PC-9 (cell line): ENCODE results near the gene UBE2C. TPM values are rescaled to one million over a fixed set of nuclear protein-coding genes. Genes with fewer than 3 reads are reported as not detected.

ENCODE experiments used
- BruUV-seq: library from RNA; stranded (reverse); fragments of 400-500 nt; replicated peaks from 2 replicates; lab custom pipeline; 2021; lab: Mats Ljungman, UMichigan
- CTCF ChIA-PET: fragments of 300-600 bp; sonication (Branson Sonifier 250); formaldehyde crosslinking; loops from one replicate; lab custom pipeline; 2022; ENCODE audit warnings: antibody characterized with exemption; lab: Charles Lee
- POLR2A ChIA-PET: fragments of 300-600 bp; sonication (Branson Sonifier 250); formaldehyde crosslinking; loops from one replicate; lab custom pipeline; 2022; ENCODE audit warnings: antibody characterized with exemption; ENCODE audit not compliant: unreplicated experiment; lab: Charles Lee
- DNase-seq, 2 experiments: peaks; one replicate each; pipeline versions ENCODE4 v3.0.0 to v3.0.0-alpha.2; 2015 to 2022; ENCODE audit warnings: mixed read lengths in 1 of 2
- H2AFZ ChIP-seq: fragments of 200-600 bp; sonication (generic); 2 replicates; pipeline ENCODE4 v1.8.1; 2017; ENCODE audit warnings: antibody characterized with exemption
- H3F3A ChIP-seq: fragments of 200-600 bp; sonication (generic); 2 replicates; pipeline ENCODE4 v1.8.1; 2017; ENCODE audit warnings: antibody characterized with exemption, mild to moderate bottlenecking, low read depth; ENCODE audit not compliant: insufficient read depth
- H3K27ac ChIP-seq: fragments of 200-600 bp; sonication (generic); 2 replicates; pipeline ENCODE4 v1.6.1; 2016; ENCODE audit warnings: mixed run types
- H3K27me3 ChIP-seq: fragments of 200-600 bp; sonication (generic); 2 replicates; pipeline ENCODE4 v1.6.1; 2016; ENCODE audit warnings: low read depth, mixed run types; ENCODE audit not compliant: insufficient read depth
- H3K36me3 ChIP-seq: fragments of 200-600 bp; sonication (generic); 2 replicates; pipeline ENCODE4 v1.6.1; 2016; ENCODE audit warnings: low read depth, mixed run types
- H3K4me1 ChIP-seq: fragments of 200-600 bp; sonication (generic); replicated peaks from 2 replicates; pipeline ENCODE4 v1.6.1; 2016; ENCODE audit warnings: mixed run types; ENCODE audit not compliant: insufficient read depth
- H3K4me2 ChIP-seq: fragments of 200-600 bp; sonication (generic); 2 replicates; pipeline ENCODE4 v1.6.1; 2017; ENCODE audit warnings: mixed run types
- H3K4me3 ChIP-seq: fragments of 200-600 bp; sonication (generic); 2 replicates; pipeline ENCODE4 v1.6.1; 2016; ENCODE audit warnings: mixed run types
- H3K79me2 ChIP-seq: fragments of 200-600 bp; sonication (generic); 2 replicates; pipeline ENCODE4 v1.6.1; 2017; ENCODE audit warnings: low read depth, mixed run types
- H3K9me2 ChIP-seq: fragments of 200-600 bp; sonication (generic); 2 replicates; pipeline ENCODE4 v1.8.1; 2017; ENCODE audit warnings: mild to moderate bottlenecking; ENCODE audit not compliant: insufficient read depth
- H3K9me3 ChIP-seq: fragments of 200-600 bp; sonication (generic); 2 replicates; pipeline ENCODE4 v1.8.1; 2016; ENCODE audit warnings: low read depth; ENCODE audit not compliant: insufficient read depth
- H4K20me1 ChIP-seq: fragments of 200-600 bp; sonication (generic); 2 replicates; pipeline ENCODE4 v1.8.1; 2017; ENCODE audit not compliant: insufficient read depth
- EZH2 ChIP-seq: fragments of 200-600 bp; sonication (generic); IDR thresholded peaks from 2 replicates; pipeline ENCODE4 v1.8.0; 2017; ENCODE audit warnings: antibody characterized with exemption, low read depth
- intact Hi-C: fragments of 100-400 bp; cut with micrococcal nuclease; formaldehyde crosslinking; loops from one replicate; pipeline ENCODE4 v1.10.0; 2022; ENCODE audit not compliant: unreplicated experiment
- total RNA-seq: library from RNA; stranded (reverse); gene quantifications from 2 replicates; pipeline ENCODE4 v1.2.3, GENCODE V29; 2021
- TF ChIP-seq, protein P1 (sequence below): fragments of 200-600 bp; sonication (generic); conservative IDR thresholded peaks from 2 replicates; pipeline ENCODE4 v1.6.1; 2017; ENCODE audit warnings: mixed run types, antibody characterized with exemption, mild to moderate bottlenecking, moderate library complexity

The UBE2C gene
- total RNA-seq, 1 experiment from 2014 or later: 207 TPM

DNA sequence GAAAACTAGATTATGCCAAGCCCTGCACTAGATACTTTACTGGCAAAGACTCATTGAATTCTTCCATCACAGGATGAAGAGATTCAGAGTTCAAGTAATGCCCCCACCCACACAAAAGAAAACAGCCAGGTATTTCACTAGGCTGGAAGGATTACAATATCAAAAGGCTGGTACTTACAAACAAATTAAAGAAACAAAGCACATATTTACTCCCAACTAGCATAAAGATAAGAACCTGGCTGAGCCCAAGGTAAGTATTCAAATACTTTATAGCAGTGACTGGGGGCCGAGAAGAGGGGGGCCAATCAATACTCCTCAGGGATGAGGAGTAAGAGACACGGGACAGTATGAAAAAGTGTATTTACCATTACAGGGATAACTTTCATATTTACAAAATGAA, 41.0 kb downstream of the UBE2C start:
- H2AFZ ChIP-seq: no peak overlapping the region
- no peaks in the 10 kb centered on the region for H3K9me3 ChIP-seq
- no TSS peak for BruUV-seq
- peaks cover 25% of the 10 kb centered on the region for H3K79me2 ChIP-seq
- no peaks in the 10 kb centered on the region for H4K20me1 ChIP-seq
- no peak for DNase-seq
- H3K9me2 ChIP-seq: no peaks in the 10 kb centered on the region
- H3K4me2 ChIP-seq: no peak overlapping the region
- ChIA-PET POLR2A (interaction anchor here (0.7 kb wide), 1 partner anchor 31 kb away, joined by 8 read pairs; no protein-coding TSS in a partner anchor), CTCF (no interaction called here)
- H3K27me3 ChIP-seq: no peaks in the 10 kb centered on the region
- no peaks in the 10 kb centered on the region for H3F3A ChIP-seq
- H3K27ac ChIP-seq: no peak overlapping the region
- TF ChIP-seq EZH2: no peak
- TF ChIP-seq, protein P1, sequence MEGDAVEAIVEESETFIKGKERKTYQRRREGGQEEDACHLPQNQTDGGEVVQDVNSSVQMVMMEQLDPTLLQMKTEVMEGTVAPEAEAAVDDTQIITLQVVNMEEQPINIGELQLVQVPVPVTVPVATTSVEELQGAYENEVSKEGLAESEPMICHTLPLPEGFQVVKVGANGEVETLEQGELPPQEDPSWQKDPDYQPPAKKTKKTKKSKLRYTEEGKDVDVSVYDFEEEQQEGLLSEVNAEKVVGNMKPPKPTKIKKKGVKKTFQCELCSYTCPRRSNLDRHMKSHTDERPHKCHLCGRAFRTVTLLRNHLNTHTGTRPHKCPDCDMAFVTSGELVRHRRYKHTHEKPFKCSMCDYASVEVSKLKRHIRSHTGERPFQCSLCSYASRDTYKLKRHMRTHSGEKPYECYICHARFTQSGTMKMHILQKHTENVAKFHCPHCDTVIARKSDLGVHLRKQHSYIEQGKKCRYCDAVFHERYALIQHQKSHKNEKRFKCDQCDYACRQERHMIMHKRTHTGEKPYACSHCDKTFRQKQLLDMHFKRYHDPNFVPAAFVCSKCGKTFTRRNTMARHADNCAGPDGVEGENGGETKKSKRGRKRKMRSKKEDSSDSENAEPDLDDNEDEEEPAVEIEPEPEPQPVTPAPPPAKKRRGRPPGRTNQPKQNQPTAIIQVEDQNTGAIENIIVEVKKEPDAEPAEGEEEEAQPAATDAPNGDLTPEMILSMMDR: no peak
- intact Hi-C loops: no loop called here
- no peaks in the 10 kb centered on the region for H3K36me3 ChIP-seq
- no peak overlapping the region for H3K4me3 ChIP-seq
- H3K4me1 ChIP-seq: peaks cover 21% of the 10 kb centered on the region

DNA sequence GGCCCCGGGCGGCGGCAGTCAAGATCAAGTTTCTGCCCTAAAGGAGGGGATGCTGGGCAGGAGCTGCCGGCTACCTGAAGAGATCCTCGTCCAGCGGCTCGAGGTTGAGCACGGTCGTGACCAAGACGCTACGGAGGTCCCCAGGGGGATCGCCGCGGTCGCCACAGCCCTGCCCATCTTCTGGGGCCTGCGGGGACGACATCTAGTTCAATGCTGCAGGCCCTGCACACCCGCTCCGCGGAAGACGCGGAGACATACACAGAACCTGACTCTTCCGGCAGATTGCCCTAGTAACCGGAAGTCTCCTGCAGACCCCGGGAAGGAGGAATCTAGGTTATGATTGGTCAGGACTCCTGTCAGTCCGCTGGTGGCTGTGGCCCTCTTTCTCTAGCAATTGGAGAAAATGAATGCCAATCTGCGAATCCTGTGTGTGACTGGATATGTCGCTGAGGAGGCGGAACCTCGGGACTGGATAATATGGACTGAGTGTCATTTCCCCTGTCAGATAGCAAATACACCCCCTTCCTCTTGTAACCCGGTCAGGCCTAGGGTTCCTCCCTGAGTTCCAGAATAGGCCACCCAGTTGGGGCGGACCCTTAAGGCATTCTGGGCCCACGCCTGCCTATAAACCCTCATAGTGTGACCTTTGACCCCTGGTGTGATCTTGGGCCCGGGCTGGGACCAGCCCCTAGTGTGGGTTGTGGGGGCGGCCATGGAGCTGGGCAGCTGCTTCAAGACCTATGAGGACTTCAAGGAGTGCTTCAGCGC, 44.9 kb downstream of the UBE2C start, which contains the start of the genes ACOT8 and ZSWIM3:
Gene ACOT8, minus strand, starts transcription at position 279 of the 768 bp plus-strand sequence. Its CDS starts 77 bp downstream, at position 202.
Gene ZSWIM3, plus strand, starts transcription at position 501 of the 768 bp plus-strand sequence. Its CDS starts 212 bp downstream, at position 713.
- Histone ChIP-seq H3K4me1 (peaks cover 26% of the 10 kb centered on the region), H3K9me3 (no peaks in the 10 kb centered on the region), H3K27ac (no peak within 1 kb of the TSS), H3F3A (0 out of 2 replicates have a peak, but pooled peaks cover 3% of the 10 kb centered on the region), H3K27me3 (no peaks in the 10 kb centered on the region), H4K20me1 (no peaks in the 10 kb centered on the region), H2AFZ (peak within 1 kb of the TSS; percentile 95), H3K9me2 (no peaks in the 10 kb centered on the region), H3K36me3 (no peaks in the 10 kb centered on the region), H3K4me2 (peak within 1 kb of the TSS; percentile 83), H3K4me3 (peak within 1 kb of the TSS; percentile 86), H3K79me2 (peaks cover 25% of the 10 kb centered on the region)
- POLR2A ChIA-PET: interaction anchor here (1.1 kb wide), 1 partner anchor 10 kb away, joined by 4 read pairs; no protein-coding TSS in a partner anchor
- DNase-seq: peak; percentile 97 to 100
- CTCF ChIA-PET: no interaction called here
- BruUV-seq: no TSS peak
- intact Hi-C loops: loop anchor here (2.0 kb wide), 1 partner anchor 24 kb away; the partner anchor contains the start of gene ZSWIM1
- TF ChIP-seq EZH2: no peak
- TF ChIP-seq, protein P1: no peak

DNA sequence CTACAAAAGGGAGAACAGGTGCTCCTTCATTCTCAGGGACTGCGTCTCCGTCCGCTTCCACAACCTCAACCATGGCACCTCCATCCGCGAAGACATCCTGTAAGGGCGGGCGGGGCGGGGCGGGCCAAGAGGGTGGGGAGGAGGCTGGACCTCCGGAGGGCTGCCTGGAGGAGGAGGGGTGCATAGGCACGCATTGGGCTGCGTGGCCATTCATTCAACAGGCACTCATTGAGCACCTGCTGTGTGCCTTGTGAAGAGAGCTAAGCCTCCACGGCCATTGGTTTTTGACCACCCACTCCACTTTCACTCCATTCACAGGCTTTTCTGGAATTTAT, 45.4 kb downstream of the UBE2C start:
- Histone ChIP-seq H3K27ac (no peak overlapping the region), H3K9me3 (no peaks in the 10 kb centered on the region), H3K79me2 (peaks cover 25% of the 10 kb centered on the region), H3K9me2 (no peaks in the 10 kb centered on the region), H3K4me2 (peak overlapping the region; percentile 83), H3K36me3 (no peaks in the 10 kb centered on the region), H3K4me3 (peak overlapping the region; percentile 86), H3K27me3 (no peaks in the 10 kb centered on the region), H3F3A (peaks cover 3% of the 10 kb centered on the region; the same call in 1 of the 2 replicates), H4K20me1 (no peaks in the 10 kb centered on the region), H2AFZ (peak overlapping the region; percentile 95), H3K4me1 (peaks cover 26% of the 10 kb centered on the region)
- POLR2A ChIA-PET: no interaction called here
- no peak for DNase-seq
- CTCF ChIA-PET: no interaction called here
- no TSS peak for BruUV-seq
- intact Hi-C loops: loop anchor here (2.0 kb wide), 1 partner anchor 23 kb away; the partner anchor contains the start of gene ZSWIM1
- TF ChIP-seq, protein P1: no peak
- no peak for TF ChIP-seq EZH2
